SK-N-SH treated with all-trans-retinoic acid at 6 μM for 48 hours (cell line): ENCODE measurements around the gene GDF2.

ENCODE experiments used
- ATAC-seq: fragments of 200-7000 bp; cut with Tn5 transposase; 3 replicates; pipeline ENCODE4 v1.9.1; 2020; ENCODE audit warnings: mild to moderate bottlenecking, moderate library complexity
- ARNTL ChIP-seq: fragments of 450-650 bp; formaldehyde crosslinking; IDR thresholded peaks from 2 replicates; pipeline ENCODE4 v1.5.0; 2020; ENCODE audit warnings: low read depth, mild to moderate bottlenecking, moderate library complexity, borderline replicate concordance
- BACH2 ChIP-seq: fragments of 250-450 bp; sonication (Bioruptor Pico); IDR thresholded peaks from 2 replicates; pipeline ENCODE4 v1.9.0; 2021; ENCODE audit warnings: mild to moderate bottlenecking, borderline replicate concordance
- CREB5 ChIP-seq: fragments of 250-450 bp; sonication (Bioruptor Pico); IDR thresholded peaks from 2 replicates; pipeline ENCODE4 v1.5.1; 2020; ENCODE audit warnings: low read depth, mild to moderate bottlenecking, moderate library complexity
- CSDC2 ChIP-seq: fragments of 250-450 bp; sonication (Bioruptor Pico); IDR thresholded peaks from 2 replicates; pipeline ENCODE4 v1.5.0; 2020; ENCODE audit warnings: mild to moderate bottlenecking, moderate library complexity
- CSRNP3 ChIP-seq: fragments of 250-450 bp; sonication (Bioruptor Pico); IDR thresholded peaks from 2 replicates; pipeline ENCODE4 v1.5.1; 2021; ENCODE audit warnings: mild to moderate bottlenecking, moderate library complexity
- ESRRG ChIP-seq: fragments of 250-450 bp; sonication (Bioruptor Pico); IDR thresholded peaks from 2 replicates; pipeline ENCODE4 v1.6.1; 2021; ENCODE audit warnings: mild to moderate bottlenecking
- GLIS3 ChIP-seq: fragments of 250-450 bp; sonication (Bioruptor Pico); IDR thresholded peaks from 2 replicates; pipeline ENCODE4 v1.5.0; 2020; ENCODE audit warnings: mild to moderate bottlenecking, moderate library complexity
- ISL1 ChIP-seq: fragments of 250-450 bp; sonication (Bioruptor Pico); IDR thresholded peaks from 2 replicates; pipeline ENCODE4 v2.1.2; 2022; ENCODE audit warnings: mild to moderate bottlenecking, moderate library complexity
- OSR1 ChIP-seq: fragments of 250-450 bp; sonication (Bioruptor Pico); IDR thresholded peaks from 2 replicates; pipeline ENCODE4 v1.8.0; 2022; ENCODE audit warnings: moderate library complexity, mild to moderate bottlenecking, inconsistent platforms
- PATZ1 ChIP-seq: fragments of 250-450 bp; sonication (Bioruptor Pico); IDR thresholded peaks from 2 replicates; pipeline ENCODE4 v1.8.0; 2020; ENCODE audit warnings: mild to moderate bottlenecking, moderate library complexity, borderline replicate concordance
- POU6F1 ChIP-seq: fragments of 250-450 bp; sonication (Bioruptor Pico); IDR thresholded peaks from 2 replicates; pipeline ENCODE4 v1.8.0; 2021; ENCODE audit warnings: low read depth, mild to moderate bottlenecking, moderate library complexity, borderline replicate concordance
- PPARA ChIP-seq: fragments of 250-450 bp; sonication (Bioruptor Pico); IDR thresholded peaks from 2 replicates; pipeline ENCODE4 v1.5.0; 2020; ENCODE audit warnings: mild to moderate bottlenecking, borderline replicate concordance
- RARB ChIP-seq: fragments of 250-450 bp; sonication (Bioruptor Pico); IDR thresholded peaks from 2 replicates; pipeline ENCODE4 v1.8.0; 2021; ENCODE audit warnings: mild to moderate bottlenecking, moderate library complexity
- SNAI2 ChIP-seq: fragments of 250-450 bp; sonication (Bioruptor Pico); IDR thresholded peaks from 2 replicates; pipeline ENCODE4 v1.5.0; 2020; ENCODE audit warnings: mild to moderate bottlenecking, moderate library complexity
- TCF4 ChIP-seq: fragments of 250-450 bp; sonication (Bioruptor Pico); IDR thresholded peaks from 2 replicates; pipeline ENCODE4 v1.8.0; 2021; ENCODE audit warnings: mild to moderate bottlenecking, moderate library complexity, borderline replicate concordance
- TOX ChIP-seq: fragments of 250-450 bp; sonication (Bioruptor Pico); IDR thresholded peaks from 2 replicates; pipeline ENCODE4 v1.8.0; 2021; ENCODE audit warnings: mild to moderate bottlenecking, moderate library complexity, borderline replicate concordance
- TSHZ2 ChIP-seq: fragments of 250-450 bp; sonication (Bioruptor Pico); IDR thresholded peaks from 2 replicates; pipeline ENCODE4 v1.5.0; 2020; ENCODE audit warnings: mild to moderate bottlenecking, moderate library complexity
- ZC3H10 ChIP-seq: fragments of 250-450 bp; sonication (Bioruptor Pico); IDR thresholded peaks from 2 replicates; pipeline ENCODE4 v1.5.1; 2021; ENCODE audit warnings: mild to moderate bottlenecking, moderate library complexity
- ZFP3 ChIP-seq: fragments of 250-450 bp; sonication (Bioruptor Pico); IDR thresholded peaks from 2 replicates; pipeline ENCODE4 v1.5.0; 2020; ENCODE audit warnings: mild to moderate bottlenecking, moderate library complexity
- ZFP30 ChIP-seq: fragments of 450-650 bp; formaldehyde crosslinking; IDR thresholded peaks from 2 replicates; pipeline ENCODE4 v1.5.0; 2022; ENCODE audit warnings: mild to moderate bottlenecking, moderate library complexity
- ZNF70 ChIP-seq: fragments of 450-650 bp; formaldehyde crosslinking; IDR thresholded peaks from 2 replicates; pipeline ENCODE4 v1.5.0; 2020; ENCODE audit warnings: mild to moderate bottlenecking, moderate library complexity
- ZNF8 ChIP-seq: fragments of 450-650 bp; formaldehyde crosslinking; IDR thresholded peaks from 2 replicates; pipeline ENCODE4 v1.5.0; 2020; ENCODE audit warnings: mild to moderate bottlenecking, moderate library complexity

GDF2 gene

GRCh38 chr10:47337310-47337709, 15.1 kb downstream of the GDF2 start:
- ATAC-seq: no peak
- TF ChIP-seq CREB5 (no peak), ARNTL (no peak), CSRNP3 (CRISPR knock-in tag) (no peak), PPARA (no peak), GLIS3 (no peak), SNAI2 (CRISPR knock-in tag) (no peak), ZC3H10 (CRISPR knock-in tag) (no peak), ZNF70 (CRISPR knock-in tag) (no peak), CSDC2 (no peak), TOX (CRISPR knock-in tag) (no peak), POU6F1 (CRISPR knock-in tag) (no peak), TCF4 (CRISPR knock-in tag) (no peak), TSHZ2 (CRISPR knock-in tag) (no peak), ZNF8 (CRISPR knock-in tag) (no peak)

- TF ChIP-seq TCF4 (CRISPR knock-in tag) (no peak), POU6F1 (CRISPR knock-in tag) (no peak), ARNTL (no peak), BACH2 (CRISPR knock-in tag) (no peak), ZFP30 (CRISPR knock-in tag) (no peak), SNAI2 (CRISPR knock-in tag) (no peak), ESRRG (CRISPR knock-in tag) (no peak), PPARA (no peak), ZFP3 (no peak), CREB5 (no peak), RARB (CRISPR knock-in tag) (no peak), ZNF8 (CRISPR knock-in tag) (no peak), OSR1 (CRISPR knock-in tag) (no peak), ZC3H10 (CRISPR knock-in tag) (no peak), CSRNP3 (CRISPR knock-in tag) (no peak), TSHZ2 (CRISPR knock-in tag) (no peak), PATZ1 (CRISPR knock-in tag) (no peak), GLIS3 (no peak), ISL1 (CRISPR knock-in tag) (no peak)
- TF ChIP-seq, all 23 proteins: peak for 0
- no peak for ATAC-seq
Measured at GRCh38 chr10:47339186-47339735, 17.0 kb downstream of the GDF2 start.
